A673 (cell line): Measurements from ENCODE around the gene SHISA9. TPM values are rescaled to one million over a fixed set of nuclear protein-coding genes. Genes with fewer than 3 reads are reported as not detected.

Source experiments
- BruUV-seq: library from RNA; stranded (reverse); fragments of 400-500 nt; replicated peaks from 2 replicates; lab custom pipeline; 2021; lab: Mats Ljungman, UMichigan
- CTCF ChIA-PET: fragments of 300-600 bp; sonication (Branson Sonifier 250); formaldehyde crosslinking; loops from one replicate; lab custom pipeline; 2022; ENCODE audit warnings: antibody characterized with exemption; lab: Charles Lee
- POLR2A ChIA-PET: fragments of 300-600 bp; sonication (Branson Sonifier 250); formaldehyde crosslinking; loops from one replicate; lab custom pipeline; 2022; ENCODE audit warnings: antibody characterized with exemption; ENCODE audit not compliant: low non-redundant PET; lab: Charles Lee
- DNase-seq: peaks from one replicate; pipeline ENCODE4 v3.0.0-alpha.2; 2015; ENCODE audit warnings: low spot score
- H3K27ac ChIP-seq: fragments of 200-600 bp; sonication (generic); 2 replicates; pipeline ENCODE4 v1.5.1; 2016; ENCODE audit warnings: mixed run types, low read depth, mild to moderate bottlenecking, mixed read lengths, antibody characterized with exemption, low read length; ENCODE audit not compliant: poor library complexity, severe bottlenecking
- H3K27me3 ChIP-seq: fragments of 200-600 bp; sonication (generic); replicated peaks from 2 replicates; pipeline ENCODE4 v1.6.1; 2017; ENCODE audit warnings: mixed run types, low read depth, mild to moderate bottlenecking, mixed read lengths, antibody characterized with exemption, low read length; ENCODE audit not compliant: insufficient read depth, poor library complexity
- H3K36me3 ChIP-seq: fragments of 200-600 bp; sonication (generic); 2 replicates; pipeline ENCODE4 v1.6.1; 2016; ENCODE audit warnings: mixed run types, mild to moderate bottlenecking, mixed read lengths, antibody characterized with exemption, low read length; ENCODE audit not compliant: insufficient read depth, poor library complexity, severe bottlenecking
- H3K4me1 ChIP-seq: fragments of 200-600 bp; sonication (generic); 2 replicates; pipeline ENCODE4 v1.6.1; 2017; ENCODE audit warnings: mixed run types, mild to moderate bottlenecking, mixed read lengths, antibody characterized with exemption, low read length; ENCODE audit not compliant: insufficient read depth, poor library complexity, severe bottlenecking
- H3K4me3 ChIP-seq: fragments of 200-600 bp; sonication (generic); 2 replicates; pipeline ENCODE4 v1.5.1; 2016; ENCODE audit warnings: low read depth, mixed run types, mild to moderate bottlenecking, mixed read lengths, low read length; ENCODE audit not compliant: poor library complexity, severe bottlenecking
- H3K9me3 ChIP-seq: fragments of 200-600 bp; sonication (generic); 2 replicates; pipeline ENCODE4 v1.6.1; 2016; ENCODE audit warnings: mixed run types, low read depth, mild to moderate bottlenecking, mixed read lengths, antibody characterized with exemption, low read length; ENCODE audit not compliant: poor library complexity, severe bottlenecking
- EZH2 ChIP-seq: fragments of 200-600 bp; sonication (generic); IDR thresholded peaks from 2 replicates; pipeline ENCODE4 v1.6.1; 2017; ENCODE audit warnings: borderline replicate concordance, low read depth, mild to moderate bottlenecking, mixed read lengths, antibody characterized with exemption, low read length; ENCODE audit not compliant: poor library complexity, severe bottlenecking
- intact Hi-C: fragments of 100-400 bp; cut with micrococcal nuclease; formaldehyde crosslinking; loops from one replicate; pipeline ENCODE4 v1.10.0; 2022; ENCODE audit not compliant: unreplicated experiment
- total RNA-seq: library from RNA; stranded (reverse); gene quantifications from 2 replicates; pipeline ENCODE4 v1.2.3, GENCODE V29; 2021
- TF ChIP-seq, protein P1 (sequence below): fragments of 300-800, 200-600 bp; sonication (generic); conservative IDR thresholded peaks from 2 replicates; pipeline ENCODE4 v1.5.1; 2017; ENCODE audit warnings: low read depth, mild to moderate bottlenecking, antibody characterized with exemption, low read length, moderate library complexity, mixed read lengths

SHISA9 gene
- total RNA-seq, 1 experiment from 2014 or later: not detected

DNA sequence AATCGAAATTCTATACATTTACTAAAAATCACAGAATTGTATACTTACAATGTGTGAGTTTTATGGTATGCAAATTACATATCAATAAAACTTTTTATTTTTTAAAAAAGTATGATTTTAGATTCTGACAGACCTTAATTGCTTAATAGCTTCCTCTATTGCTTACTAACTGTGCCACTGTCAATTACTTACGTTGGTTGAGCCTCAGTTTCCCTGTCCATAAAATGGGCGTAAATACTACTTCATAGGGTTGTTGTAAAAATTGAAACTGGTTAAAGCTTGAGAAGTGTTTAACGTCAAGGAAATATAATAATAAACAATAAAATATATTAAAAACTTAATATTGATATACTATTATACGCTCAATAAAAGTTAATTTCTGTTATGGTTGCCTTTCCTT lies 203.4 kb downstream of the SHISA9 start:
- no peak overlapping the region for H3K4me3 ChIP-seq
- no peaks in the 10 kb centered on the region for H3K27me3 ChIP-seq
- TF ChIP-seq, protein P1, sequence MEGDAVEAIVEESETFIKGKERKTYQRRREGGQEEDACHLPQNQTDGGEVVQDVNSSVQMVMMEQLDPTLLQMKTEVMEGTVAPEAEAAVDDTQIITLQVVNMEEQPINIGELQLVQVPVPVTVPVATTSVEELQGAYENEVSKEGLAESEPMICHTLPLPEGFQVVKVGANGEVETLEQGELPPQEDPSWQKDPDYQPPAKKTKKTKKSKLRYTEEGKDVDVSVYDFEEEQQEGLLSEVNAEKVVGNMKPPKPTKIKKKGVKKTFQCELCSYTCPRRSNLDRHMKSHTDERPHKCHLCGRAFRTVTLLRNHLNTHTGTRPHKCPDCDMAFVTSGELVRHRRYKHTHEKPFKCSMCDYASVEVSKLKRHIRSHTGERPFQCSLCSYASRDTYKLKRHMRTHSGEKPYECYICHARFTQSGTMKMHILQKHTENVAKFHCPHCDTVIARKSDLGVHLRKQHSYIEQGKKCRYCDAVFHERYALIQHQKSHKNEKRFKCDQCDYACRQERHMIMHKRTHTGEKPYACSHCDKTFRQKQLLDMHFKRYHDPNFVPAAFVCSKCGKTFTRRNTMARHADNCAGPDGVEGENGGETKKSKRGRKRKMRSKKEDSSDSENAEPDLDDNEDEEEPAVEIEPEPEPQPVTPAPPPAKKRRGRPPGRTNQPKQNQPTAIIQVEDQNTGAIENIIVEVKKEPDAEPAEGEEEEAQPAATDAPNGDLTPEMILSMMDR: no peak
- no peak for TF ChIP-seq EZH2
- no TSS peak for BruUV-seq
- no peaks in the 10 kb centered on the region for H3K4me1 ChIP-seq
- H3K27ac ChIP-seq: no peak overlapping the region
- intact Hi-C loops: no loop called here
- peaks cover 37% of the 10 kb centered on the region for H3K9me3 ChIP-seq
- no peak for DNase-seq
- ChIA-PET POLR2A (no interaction called here), CTCF (no interaction called here)
- no peaks in the 10 kb centered on the region for H3K36me3 ChIP-seq

DNA sequence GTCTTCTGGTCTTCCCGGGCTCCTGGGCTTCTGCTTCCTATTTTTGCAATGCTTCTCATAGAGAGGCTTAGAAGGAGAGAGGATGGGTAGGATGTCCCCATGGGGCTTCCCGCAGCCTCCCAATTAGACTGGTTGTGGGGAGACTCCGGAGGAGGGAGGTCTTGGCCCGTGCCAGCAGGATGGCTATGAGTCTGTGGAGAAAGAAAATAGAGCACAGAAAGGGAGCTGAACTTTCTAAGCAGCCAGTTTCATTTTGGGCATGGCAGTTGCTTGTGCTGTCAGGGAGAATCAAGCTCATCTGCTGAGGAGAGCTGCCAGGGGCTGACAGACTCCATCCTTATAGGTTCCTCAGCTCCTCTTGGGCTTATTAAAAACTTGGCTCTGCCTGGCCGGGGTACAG lies 204.0 kb downstream of the SHISA9 start:
- Histone ChIP-seq H3K27me3 (no peaks in the 10 kb centered on the region), H3K4me3 (no peak overlapping the region), H3K27ac (no peak overlapping the region), H3K36me3 (no peaks in the 10 kb centered on the region), H3K4me1 (no peaks in the 10 kb centered on the region), H3K9me3 (peaks cover 43% of the 10 kb centered on the region)
- TF ChIP-seq, protein P1: no peak
- no peak for TF ChIP-seq EZH2
- no TSS peak for BruUV-seq
- intact Hi-C loops: no loop called here
- no peak for DNase-seq
- ChIA-PET CTCF (no interaction called here), POLR2A (no interaction called here)

DNA sequence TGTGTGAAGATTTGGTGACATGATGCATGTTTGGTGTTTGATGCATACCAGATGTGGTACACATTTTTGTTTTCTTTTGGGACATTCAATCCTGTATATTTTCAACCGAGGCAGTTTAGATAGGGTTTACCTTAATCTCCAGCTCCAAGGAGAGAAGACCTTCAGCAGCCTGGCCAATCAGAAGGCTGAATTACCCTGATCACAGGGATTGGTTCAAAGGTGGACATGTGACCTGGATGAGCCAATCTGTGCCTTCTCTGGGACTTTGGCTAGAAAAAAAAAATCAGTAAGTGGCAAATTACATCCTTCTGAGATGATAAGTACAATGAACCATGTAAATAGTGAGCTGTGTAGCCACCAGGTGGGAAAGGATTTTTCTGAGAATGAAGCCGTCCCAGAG lies 205.1 kb downstream of the SHISA9 start:
- H3K36me3 ChIP-seq: no peaks in the 10 kb centered on the region
- CTCF ChIA-PET: no interaction called here
- no TSS peak for BruUV-seq
- no peaks in the 10 kb centered on the region for H3K27me3 ChIP-seq
- intact Hi-C loops: no loop called here
- H3K4me1 ChIP-seq: no peaks in the 10 kb centered on the region
- POLR2A ChIA-PET: no interaction called here
- no peak for DNase-seq
- H3K9me3 ChIP-seq: peaks cover 47% of the 10 kb centered on the region
- no peak overlapping the region for H3K4me3 ChIP-seq
- H3K27ac ChIP-seq: no peak overlapping the region
- no peak for TF ChIP-seq EZH2
- TF ChIP-seq, protein P1: no peak
